NCI-H2107 treated with DMSO at 0.1 percent for 48 hours (cell line): ENCODE data around the gene CEP112.

Source experiments
- DNase-seq: peaks from one replicate; lab custom pipeline; 2025; ENCODE audit not compliant: unreplicated experiment; lab: John Stamatoyannopoulos, UW

CEP112 gene

GRCh38 chr17:65617496-65617895, 574.4 kb downstream of the CEP112 start:
- DNase-seq: no peak

GRCh38 chr17:65609749-65610148, 582.2 kb downstream of the CEP112 start:
- DNase-seq: no peak

- DNase-seq: no peak
These were observed 582.6 kb downstream of the CEP112 start for GRCh38 chr17:65609286-65609685.

- no peak for DNase-seq
These were observed 587.9 kb downstream of the CEP112 start for GRCh38 chr17:65604070-65604469.

GRCh38 chr17:65601881-65602280, 590.1 kb downstream of the CEP112 start:
- DNase-seq: no peak

- DNase-seq: no peak
These were observed 590.8 kb downstream of the CEP112 start for GRCh38 chr17:65601145-65601544.

GRCh38 chr17:65600518-65600917, 591.4 kb downstream of the CEP112 start:
- DNase-seq: no peak

- DNase-seq: no peak
These were observed 592.3 kb downstream of the CEP112 start for GRCh38 chr17:65599650-65600049.

GRCh38 chr17:65598746-65599145, 593.2 kb downstream of the CEP112 start:
- no peak for DNase-seq

- no peak for DNase-seq
These were observed 596.8 kb downstream of the CEP112 start for GRCh38 chr17:65595071-65595656.

GRCh38 chr17:65593855-65594845, 597.8 kb downstream of the CEP112 start:
- no peak for DNase-seq

- DNase-seq: no peak
These were observed 598.7 kb downstream of the CEP112 start for GRCh38 chr17:65593092-65593854.

GRCh38 chr17:65592125-65592965, 599.6 kb downstream of the CEP112 start:
- DNase-seq: no peak

GRCh38 chr17:65589321-65589720, 602.6 kb downstream of the CEP112 start:
- no peak for DNase-seq

- no peak for DNase-seq
These were observed 603.6 kb downstream of the CEP112 start for GRCh38 chr17:65588181-65588808.

GRCh38 chr17:65587534-65588180, 604.3 kb downstream of the CEP112 start:
- no peak for DNase-seq

- DNase-seq: peak; percentile 26
These were observed 605.0 kb downstream of the CEP112 start for GRCh38 chr17:65586899-65587298.
